Astrocyte (in vitro differentiated cells and primary cell): ENCODE measurements around the gene KDM5B. TPM values are rescaled to one million over a fixed set of nuclear protein-coding genes. Genes with fewer than 3 reads are reported as not detected.
A peak's percentile ranks its signal among the peaks of the same experiment; 100 is the strongest.

Source experiments
- DNase-seq: peaks from one replicate; pipeline ENCODE4 v3.0.0-alpha.2; 2010; ENCODE audit warnings: low read depth
- FAIRE-seq: peaks from 2 replicates; lab custom pipeline; 2011; peaks lifted over from hg19 to GRCh38; lab: Jason Lieb, UNC
- H2AFZ ChIP-seq: 2 replicates; pipeline ENCODE4 v1.6.0; 2012; ENCODE audit warnings: low read depth, low read length, inconsistent platforms
- H3K27ac ChIP-seq: 2 replicates; pipeline ENCODE4 v1.5.1; 2011; ENCODE audit warnings: low read depth, low read length, inconsistent platforms
- H3K27me3 ChIP-seq: 2 replicates; pipeline ENCODE4 v1.6.0; 2011; ENCODE audit warnings: low read length, inconsistent platforms; ENCODE audit not compliant: insufficient read depth
- H3K36me3 ChIP-seq: 2 replicates; pipeline ENCODE4 v1.5.1; 2011; ENCODE audit warnings: low read length, inconsistent platforms; ENCODE audit not compliant: insufficient read depth
- H3K4me1 ChIP-seq: 2 replicates; pipeline ENCODE4 v1.5.1; 2011; ENCODE audit warnings: low read length, inconsistent platforms; ENCODE audit not compliant: insufficient read depth
- H3K4me2 ChIP-seq: 2 replicates; pipeline ENCODE4 v1.6.0; 2012; ENCODE audit warnings: low read length, inconsistent platforms
- H3K4me3 ChIP-seq: 2 replicates; pipeline ENCODE4 v1.5.1; 2011; ENCODE audit warnings: low read depth, mild to moderate bottlenecking, low read length, inconsistent platforms; ENCODE audit not compliant: insufficient read depth
- H3K79me2 ChIP-seq: 2 replicates; pipeline ENCODE4 v1.6.0; 2012; ENCODE audit warnings: mild to moderate bottlenecking, low read length, inconsistent platforms; ENCODE audit not compliant: insufficient read depth
- H3K9ac ChIP-seq: 2 replicates; pipeline ENCODE4 v1.6.0; 2012; ENCODE audit warnings: mild to moderate bottlenecking, low read length, inconsistent platforms
- H3K9me3 ChIP-seq: 2 replicates; pipeline ENCODE4 v1.5.1; 2012; ENCODE audit warnings: low read depth, mild to moderate bottlenecking, low read length, inconsistent platforms; ENCODE audit not compliant: insufficient read depth
- H4K20me1 ChIP-seq: 2 replicates; pipeline ENCODE4 v1.6.0; 2012; ENCODE audit warnings: low read length, inconsistent platforms; ENCODE audit not compliant: insufficient read depth
- H3K27ac Mint-ChIP-seq: one replicate; pipeline ENCODE4 v1.8.0; 2021; ENCODE audit warnings: mild to moderate bottlenecking, mixed read lengths; ENCODE audit not compliant: unreplicated experiment
- H3K27me3 Mint-ChIP-seq: one replicate; pipeline ENCODE4 v1.8.0; 2021; ENCODE audit warnings: low read depth, mixed read lengths; ENCODE audit not compliant: unreplicated experiment
- H3K36me3 Mint-ChIP-seq: one replicate; pipeline ENCODE4 v1.8.0; 2021; ENCODE audit warnings: low read depth, mixed read lengths; ENCODE audit not compliant: unreplicated experiment
- H3K4me1 Mint-ChIP-seq: one replicate; pipeline ENCODE4 v1.8.0; 2021; ENCODE audit warnings: low read depth, mixed read lengths; ENCODE audit not compliant: unreplicated experiment
- H3K4me3 Mint-ChIP-seq: one replicate; pipeline ENCODE4 v1.8.0; 2021; ENCODE audit warnings: mild to moderate bottlenecking, moderate library complexity, mixed read lengths; ENCODE audit not compliant: unreplicated experiment
- H3K9me3 Mint-ChIP-seq: one replicate; pipeline ENCODE4 v1.8.0; 2021; ENCODE audit warnings: mild to moderate bottlenecking, mixed read lengths; ENCODE audit not compliant: unreplicated experiment
- EZH2 ChIP-seq: IDR thresholded peaks from 2 replicates; pipeline ENCODE4 v1.6.1; 2012; ENCODE audit warnings: mild to moderate bottlenecking, low read length, inconsistent platforms; ENCODE audit not compliant: insufficient read depth
- total RNA-seq: library from RNA; stranded (reverse); gene quantifications from 2 replicates; pipeline ENCODE4 v1.2.1, GENCODE V29; 2021
- TF ChIP-seq, protein P1 (sequence below): IDR thresholded peaks from 2 replicates; pipeline ENCODE4 v1.5.1; 2011; ENCODE audit warnings: low read depth, mild to moderate bottlenecking, inconsistent platforms, low read length, moderate library complexity; ENCODE audit not compliant: insufficient read depth

Gene KDM5B
- total RNA-seq, 1 donor from 2014 or later = 182 TPM

GRCh38 chr1:202698276-202698675 is 109.9 kb downstream of the KDM5B start:
- Mint-ChIP-seq H3K9me3 (no peaks in the 10 kb centered on the region), H3K27ac (peak overlapping the region; percentile 8), H3K4me3 (no peak overlapping the region), H3K4me1 (peaks cover 3% of the 10 kb centered on the region), H3K36me3 (peaks cover 1% of the 10 kb centered on the region), H3K27me3 (peaks cover 77% of the 10 kb centered on the region)
- Histone ChIP-seq H3K27me3 (peaks cover 44% of the 10 kb centered on the region), H4K20me1 (no peaks in the 10 kb centered on the region), H3K9me3 (no peaks in the 10 kb centered on the region), H3K27ac (no peak overlapping the region), H3K4me2 (no peak overlapping the region), H2AFZ (no peak overlapping the region), H3K4me3 (no peak overlapping the region), H3K4me1 (no peaks in the 10 kb centered on the region), H3K79me2 (no peaks in the 10 kb centered on the region), H3K36me3 (no peaks in the 10 kb centered on the region), H3K9ac (no peak overlapping the region)
- DNase-seq (no peak), FAIRE-seq (no peak)
- TF ChIP-seq EZH2 = no peak
- TF ChIP-seq, protein P1, sequence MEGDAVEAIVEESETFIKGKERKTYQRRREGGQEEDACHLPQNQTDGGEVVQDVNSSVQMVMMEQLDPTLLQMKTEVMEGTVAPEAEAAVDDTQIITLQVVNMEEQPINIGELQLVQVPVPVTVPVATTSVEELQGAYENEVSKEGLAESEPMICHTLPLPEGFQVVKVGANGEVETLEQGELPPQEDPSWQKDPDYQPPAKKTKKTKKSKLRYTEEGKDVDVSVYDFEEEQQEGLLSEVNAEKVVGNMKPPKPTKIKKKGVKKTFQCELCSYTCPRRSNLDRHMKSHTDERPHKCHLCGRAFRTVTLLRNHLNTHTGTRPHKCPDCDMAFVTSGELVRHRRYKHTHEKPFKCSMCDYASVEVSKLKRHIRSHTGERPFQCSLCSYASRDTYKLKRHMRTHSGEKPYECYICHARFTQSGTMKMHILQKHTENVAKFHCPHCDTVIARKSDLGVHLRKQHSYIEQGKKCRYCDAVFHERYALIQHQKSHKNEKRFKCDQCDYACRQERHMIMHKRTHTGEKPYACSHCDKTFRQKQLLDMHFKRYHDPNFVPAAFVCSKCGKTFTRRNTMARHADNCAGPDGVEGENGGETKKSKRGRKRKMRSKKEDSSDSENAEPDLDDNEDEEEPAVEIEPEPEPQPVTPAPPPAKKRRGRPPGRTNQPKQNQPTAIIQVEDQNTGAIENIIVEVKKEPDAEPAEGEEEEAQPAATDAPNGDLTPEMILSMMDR = no peak

GRCh38 chr1:202697038-202697437 is 111.2 kb downstream of the KDM5B start:
- no peak for FAIRE-seq

DNA sequence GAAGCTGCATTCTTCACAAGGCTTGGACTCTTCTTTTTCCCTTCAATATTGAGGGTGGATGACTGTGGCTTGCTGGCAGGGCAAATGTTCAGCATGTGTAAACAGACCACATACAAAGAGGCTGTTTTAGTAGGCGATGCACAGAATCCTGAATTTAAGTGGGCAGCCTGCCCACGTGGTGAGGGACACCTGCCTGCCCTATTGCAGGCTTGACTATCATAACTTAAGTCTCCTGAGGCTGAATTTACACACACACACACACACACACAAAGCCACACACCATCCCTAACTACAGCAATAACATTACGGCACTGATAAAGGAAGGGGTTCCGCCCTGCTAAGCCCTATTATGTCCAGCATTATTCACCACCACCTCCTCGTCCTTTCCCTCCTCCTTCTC is 113.9 kb downstream of the KDM5B start:
- Mint-ChIP-seq H3K27ac (no peak overlapping the region), H3K27me3 (peaks cover 81% of the 10 kb centered on the region), H3K4me1 (peaks cover 3% of the 10 kb centered on the region), H3K36me3 (peaks cover 1% of the 10 kb centered on the region), H3K4me3 (no peak overlapping the region), H3K9me3 (no peaks in the 10 kb centered on the region)
- Histone ChIP-seq H3K9ac (no peak overlapping the region), H3K9me3 (no peaks in the 10 kb centered on the region), H2AFZ (no peak overlapping the region), H3K36me3 (no peaks in the 10 kb centered on the region), H3K4me2 (no peak overlapping the region), H3K4me1 (no peaks in the 10 kb centered on the region), H3K79me2 (no peaks in the 10 kb centered on the region), H3K27ac (no peak overlapping the region), H3K27me3 (peaks cover 43% of the 10 kb centered on the region), H3K4me3 (no peak overlapping the region), H4K20me1 (peaks cover 3% of the 10 kb centered on the region)
- no peak for DNase-seq
- TF ChIP-seq, protein P1 = no peak
- TF ChIP-seq EZH2 = no peak
- no peak for FAIRE-seq

More at GRCh38 chr1:202697038-202697437, 111.2 kb downstream of the KDM5B start:
- peaks cover 3% of the 10 kb centered on the region for H3K4me1 Mint-ChIP-seq
- Histone ChIP-seq H3K4me1 (no peaks in the 10 kb centered on the region), H2AFZ (no peak overlapping the region), H4K20me1 (peaks cover 3% of the 10 kb centered on the region), H3K4me2 (no peak overlapping the region), H3K79me2 (no peaks in the 10 kb centered on the region), H3K27me3 (peaks cover 38% of the 10 kb centered on the region), H3K36me3 (no peaks in the 10 kb centered on the region), H3K27ac (no peak overlapping the region), H3K4me3 (no peak overlapping the region), H3K9me3 (no peaks in the 10 kb centered on the region), H3K9ac (no peak overlapping the region)
- H3K9me3 Mint-ChIP-seq = no peaks in the 10 kb centered on the region
- no peak overlapping the region for H3K4me3 Mint-ChIP-seq
- no peak for DNase-seq
- H3K36me3 Mint-ChIP-seq = peaks cover 1% of the 10 kb centered on the region
- no peak for TF ChIP-seq EZH2
- TF ChIP-seq, protein P1 = no peak
- peaks cover 73% of the 10 kb centered on the region for H3K27me3 Mint-ChIP-seq
- no peak overlapping the region for H3K27ac Mint-ChIP-seq
